GM03348 (cell line): ENCODE results near the gene MTHFSD.
A peak's percentile ranks its signal among the peaks of the same experiment; 100 is the strongest.

ENCODE experiments used
- DNase-seq: peaks from one replicate; pipeline ENCODE4 v3.0.0; 2012; ENCODE audit warnings: low spot score

The MTHFSD gene

DNA sequence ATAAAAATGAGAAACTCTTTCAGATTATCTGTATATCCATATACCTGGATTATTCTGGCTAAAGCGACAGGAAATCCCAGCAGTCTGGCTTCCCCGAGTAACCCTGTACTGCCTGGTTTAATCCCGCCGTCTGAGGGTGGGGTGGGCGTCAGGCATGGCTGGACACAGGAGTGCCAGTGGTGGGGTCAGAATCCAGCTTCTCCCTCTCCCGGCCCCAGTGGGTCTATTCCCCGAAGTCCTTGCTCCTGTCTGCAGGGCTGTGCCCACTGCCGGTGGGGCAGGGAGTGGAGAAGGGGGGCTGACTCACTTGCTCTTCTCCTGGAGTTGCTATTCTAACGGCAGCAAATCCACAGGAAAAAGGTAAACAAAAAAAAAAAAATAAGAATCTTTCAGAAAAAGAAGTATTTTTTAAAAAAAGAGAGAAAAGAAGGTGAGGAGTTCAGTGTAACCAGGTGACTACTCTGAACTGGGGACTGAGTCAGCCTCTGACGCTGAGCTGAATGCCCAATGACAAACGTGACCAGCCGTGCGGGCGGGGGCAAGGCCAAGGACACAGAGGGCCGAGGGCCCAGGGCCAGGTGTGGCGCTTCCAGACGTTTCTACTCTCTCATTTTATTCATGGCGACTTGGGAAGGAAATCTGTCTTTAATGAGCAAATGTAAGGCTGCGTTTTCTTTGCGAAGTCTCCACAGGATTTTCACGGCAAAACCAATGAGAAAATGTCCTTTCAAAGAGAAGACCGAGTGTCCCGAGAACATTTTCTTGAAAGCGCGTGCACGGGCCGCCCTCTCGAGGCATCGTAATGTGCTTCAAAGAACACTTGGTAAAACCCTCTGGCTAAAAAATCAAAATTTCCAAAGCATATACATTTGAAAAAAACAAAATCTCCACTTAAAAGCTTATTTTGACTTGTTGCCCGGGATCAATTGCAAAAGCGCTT lies 24.5 kb downstream of the MTHFSD start:
- no peak for DNase-seq

GRCh38 chr16:86529160-86529559 lies 25.9 kb downstream of the MTHFSD start:
- no peak for DNase-seq

DNA sequence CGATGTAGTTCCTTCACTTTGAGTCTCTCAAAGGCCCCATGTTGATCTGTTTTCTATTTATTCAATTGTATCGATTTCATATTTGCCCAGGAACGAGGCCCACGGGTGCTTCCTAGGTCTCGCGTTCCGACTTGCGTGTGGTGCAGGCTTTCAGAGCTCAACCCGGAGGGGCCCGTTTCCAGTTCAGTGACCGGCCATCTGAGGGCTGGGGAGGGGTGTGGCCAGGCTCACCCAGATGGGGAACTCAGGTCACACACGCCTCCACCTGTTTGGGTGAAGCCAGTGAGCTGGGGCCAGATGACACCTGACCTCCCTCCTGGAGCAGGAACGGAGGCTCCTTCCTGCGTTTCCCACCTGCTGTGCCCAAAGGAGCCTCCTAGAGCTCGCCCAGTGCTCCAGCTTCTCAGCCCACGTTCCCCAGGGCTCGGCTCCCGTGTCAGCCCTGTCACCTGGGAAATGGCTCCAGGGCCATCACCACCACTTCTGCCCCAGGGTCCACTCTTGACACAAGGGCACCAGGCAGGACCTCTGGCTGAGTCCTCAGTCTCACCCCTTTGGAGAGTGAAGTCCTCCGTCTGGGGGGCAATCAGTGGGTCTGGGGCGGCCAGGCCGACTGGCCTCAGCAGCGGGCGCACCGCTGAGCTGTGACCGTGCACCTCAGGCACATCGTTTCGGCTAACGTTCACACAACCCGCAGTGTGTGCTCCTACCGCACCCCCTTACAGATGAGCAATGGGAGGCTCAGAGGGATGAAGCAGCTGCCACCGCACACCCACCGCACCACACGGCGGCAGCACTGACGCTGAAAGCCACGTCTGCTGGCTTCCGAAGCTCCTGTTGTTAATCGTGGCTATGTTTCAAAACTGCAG lies 26.7 kb downstream of the MTHFSD start:
- no peak for DNase-seq

GRCh38 chr16:86527366-86527765 lies 27.7 kb downstream of the MTHFSD start:
- no peak for DNase-seq

GRCh38 chr16:86525696-86526095 lies 29.3 kb downstream of the MTHFSD start:
- DNase-seq: no peak

- DNase-seq: no peak
Observed at GRCh38 chr16:86524029-86524428, 31.0 kb downstream of the MTHFSD start.

- no peak for DNase-seq
Observed at GRCh38 chr16:86523166-86523740, 31.8 kb downstream of the MTHFSD start.

DNA sequence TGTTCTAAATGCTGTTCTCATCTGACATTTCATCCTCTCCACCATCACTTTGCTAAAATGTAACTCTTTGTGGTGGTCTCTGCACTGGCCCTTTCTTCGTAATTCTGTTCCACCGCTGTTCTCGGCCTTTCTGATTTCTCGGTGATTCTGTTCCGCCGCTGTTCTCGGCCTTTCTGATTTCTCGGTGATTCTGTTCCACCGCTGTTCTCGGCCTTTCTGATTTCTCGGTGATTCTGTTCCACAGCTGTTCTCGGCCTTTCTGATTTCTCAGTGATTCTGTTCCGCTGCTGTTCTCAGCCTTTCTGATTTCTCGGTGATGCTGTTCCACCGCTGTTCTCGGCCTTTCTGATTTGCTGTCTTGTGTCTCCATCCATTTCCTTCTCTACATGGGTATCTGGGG lies 32.4 kb downstream of the MTHFSD start:
- DNase-seq: no peak

- no peak for DNase-seq
Observed at GRCh38 chr16:86521236-86522197, 33.5 kb downstream of the MTHFSD start.

DNA sequence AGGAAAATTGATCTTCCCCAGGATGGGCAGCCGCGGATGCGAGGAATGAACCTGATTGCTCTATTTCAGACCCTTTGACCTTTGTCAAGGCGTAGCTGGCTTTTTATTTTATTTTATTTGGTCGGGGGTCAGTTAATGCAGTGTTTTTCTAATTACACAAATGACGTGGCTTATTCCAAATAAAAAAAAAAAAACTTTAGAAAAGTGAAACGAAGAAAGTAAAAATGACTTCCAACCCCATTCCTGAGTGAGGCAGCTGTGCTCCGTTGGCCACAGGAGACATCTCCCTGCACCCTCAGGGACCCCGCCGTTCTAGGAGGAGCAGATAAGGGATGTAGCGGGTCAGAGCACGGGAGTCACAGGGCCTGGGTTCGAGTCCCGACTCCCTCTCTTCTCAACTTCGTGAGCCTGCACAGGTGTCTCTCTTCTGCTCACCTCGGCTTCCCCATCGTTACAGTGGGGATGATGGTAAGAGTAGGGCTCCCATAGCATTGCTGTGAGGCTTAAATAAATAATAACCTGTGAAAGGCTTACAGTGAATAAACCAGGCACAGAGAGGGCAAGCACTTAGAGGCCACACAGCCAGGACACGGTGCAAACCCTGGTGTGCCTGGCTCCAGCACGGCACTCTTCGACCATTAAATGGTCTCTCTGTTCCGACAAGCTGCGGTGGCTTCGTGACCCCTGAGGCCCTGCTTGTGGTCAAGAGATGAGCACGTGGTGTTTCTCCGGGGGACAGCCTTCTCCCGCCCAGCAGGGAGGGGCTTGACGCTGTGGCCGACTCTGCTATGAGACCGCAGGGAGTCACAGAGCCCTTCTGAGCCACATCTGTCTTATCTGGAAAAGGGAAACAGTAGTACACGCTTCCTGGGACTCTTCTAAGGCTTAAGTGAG lies 34.5 kb downstream of the MTHFSD start:
- DNase-seq: no peak

GRCh38 chr16:86519649-86520316 lies 35.3 kb downstream of the MTHFSD start:
- DNase-seq: peak; percentile 84

DNA sequence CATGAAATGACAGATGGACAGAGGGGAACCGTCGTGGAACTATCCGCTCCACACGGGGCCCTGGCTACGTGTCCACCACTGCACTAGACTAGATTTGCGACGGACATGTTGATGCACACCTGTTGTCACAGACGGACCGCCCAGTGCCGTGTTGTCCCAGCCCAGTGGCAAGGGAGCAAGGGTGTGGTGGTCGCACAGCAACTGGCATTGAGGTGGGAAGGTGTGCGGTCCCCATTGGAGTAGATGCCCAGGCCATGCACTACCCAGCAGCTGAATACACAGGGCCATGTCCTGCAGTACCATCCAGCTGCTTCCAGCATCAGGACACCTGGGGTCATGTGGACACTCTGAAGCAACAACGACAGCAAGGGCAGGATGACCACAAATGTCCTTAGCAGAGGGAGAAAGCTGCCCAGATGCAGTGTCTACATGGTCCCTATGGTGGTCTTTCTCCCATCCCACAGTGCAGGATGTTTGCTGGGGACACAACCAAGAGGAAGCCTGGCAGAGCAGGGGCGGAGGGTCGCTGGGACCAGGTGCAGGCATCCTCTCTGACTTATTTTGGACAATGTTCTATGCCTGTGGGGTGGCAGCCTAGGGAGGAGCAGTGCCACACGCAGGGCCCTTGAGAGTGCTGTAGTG lies 35.9 kb downstream of the MTHFSD start:
- DNase-seq: no peak

- peak; percentile 89 for DNase-seq
Observed at GRCh38 chr16:86517652-86518258, 37.3 kb downstream of the MTHFSD start.

GRCh38 chr16:86517033-86517432 lies 38.0 kb downstream of the MTHFSD start:
- DNase-seq: no peak

DNA sequence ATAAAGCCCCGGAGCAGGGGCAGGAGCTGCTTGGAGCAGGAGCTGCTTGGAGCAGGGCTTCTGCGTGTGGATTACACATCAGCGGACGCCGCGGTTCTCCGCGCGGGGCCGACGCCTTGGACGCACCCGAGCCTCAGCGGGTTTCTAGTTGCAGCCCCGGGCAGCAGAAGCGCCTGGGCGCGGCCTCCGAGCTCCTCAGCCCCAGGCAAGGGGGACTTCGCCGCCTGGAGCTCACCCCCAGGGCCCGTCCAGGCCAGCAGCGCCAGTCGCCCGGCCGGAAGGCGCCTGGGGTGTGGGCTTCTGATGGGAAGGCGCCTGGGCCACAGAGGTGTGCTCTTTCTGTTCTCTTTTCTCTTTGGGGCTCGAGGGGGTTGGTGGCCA lies 38.4 kb downstream of the MTHFSD start:
- DNase-seq: no peak

- peak; percentile 51 for DNase-seq
Observed at GRCh38 chr16:86515777-86516622, 39.0 kb downstream of the MTHFSD start.

DNA sequence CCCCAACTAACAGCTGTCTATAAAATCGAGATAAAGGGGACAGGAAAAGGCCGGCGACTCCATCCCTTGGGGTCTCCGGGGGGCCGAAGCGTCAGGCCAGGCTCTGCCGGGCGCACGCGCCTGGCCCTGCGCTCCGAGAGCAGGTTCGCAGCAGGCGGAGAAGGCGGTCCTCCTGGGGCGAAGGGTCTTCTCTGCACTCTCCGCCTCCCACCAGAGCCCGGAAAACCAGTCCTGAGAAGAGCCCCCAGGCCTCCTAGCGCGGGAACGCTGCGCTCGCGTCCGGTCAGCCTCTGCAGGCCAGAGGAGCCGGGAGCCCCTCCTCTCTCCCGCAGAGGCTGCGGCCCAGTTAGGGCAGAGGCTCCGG lies 39.6 kb downstream of the MTHFSD start:
- DNase-seq: no peak
